GM21381 (cell line): ENCODE data around the gene RTCA.
"Not testable (repeated sequence)": the region's sequence is repeated elsewhere in the genome, so short reads cannot be mapped to it uniquely, and the experiment has no call there.

Source experiments
- ATAC-seq: cut with Tn5 transposase; IDR thresholded peaks from one replicate; pipeline ENCODE4 v1.9.1; 2021; ENCODE audit warnings: mild to moderate bottlenecking, moderate library complexity; ENCODE audit not compliant: unreplicated experiment

The RTCA gene

GRCh38 chr1:100256273-100256672 lies 9.7 kb upstream of the RTCA start:
- not testable (repeated sequence) for ATAC-seq

GRCh38 chr1:100258427-100258826 lies 7.6 kb upstream of the RTCA start:
- not testable (repeated sequence) for ATAC-seq

GRCh38 chr1:100261686-100262085 lies 4.3 kb upstream of the RTCA start:
- ATAC-seq, result no peak

- not testable (repeated sequence) for ATAC-seq
Observed at GRCh38 chr1:100264081-100264480, 1.9 kb upstream of the RTCA start.

- peak; percentile 25 for ATAC-seq
Observed at GRCh38 chr1:100265562-100265930, 470 bp upstream of the RTCA start.

GRCh38 chr1:100266741-100267140 lies 725 bp downstream of the RTCA start:
- ATAC-seq, result peak; percentile 11

GRCh38 chr1:100267284-100267683 lies 1.3 kb downstream of the RTCA start:
- ATAC-seq, result no peak

GRCh38 chr1:100268202-100268601 lies 2.2 kb downstream of the RTCA start:
- no peak for ATAC-seq

- ATAC-seq, result no peak
Observed at GRCh38 chr1:100277866-100278265, 11.8 kb downstream of the RTCA start.

- ATAC-seq, result no peak
Observed at GRCh38 chr1:100279358-100279923, 13.4 kb downstream of the RTCA start.

GRCh38 chr1:100279954-100280682 lies 14.1 kb downstream of the RTCA start:
- no peak for ATAC-seq

GRCh38 chr1:100284591-100284990 lies 18.6 kb downstream of the RTCA start:
- ATAC-seq, result no peak

- ATAC-seq, result no peak
Observed at GRCh38 chr1:100287162-100287561, 21.1 kb downstream of the RTCA start.

GRCh38 chr1:100290291-100290690 lies 24.3 kb downstream of the RTCA start:
- ATAC-seq, result no peak

- no peak for ATAC-seq
Observed at GRCh38 chr1:100292711-100293110, 26.7 kb downstream of the RTCA start.

GRCh38 chr1:100296140-100296539 lies 30.1 kb downstream of the RTCA start:
- no peak for ATAC-seq

GRCh38 chr1:100296997-100297396 lies 31.0 kb downstream of the RTCA start:
- not testable (repeated sequence) for ATAC-seq

GRCh38 chr1:100298512-100298911 lies 32.5 kb downstream of the RTCA start:
- ATAC-seq, result no peak

- no peak for ATAC-seq
Observed at GRCh38 chr1:100299521-100300222, 33.7 kb downstream of the RTCA start.

- no peak for ATAC-seq
Observed at GRCh38 chr1:100300691-100301090, 34.7 kb downstream of the RTCA start.

- no peak for ATAC-seq
Observed at GRCh38 chr1:100302739-100303138, 36.7 kb downstream of the RTCA start.

GRCh38 chr1:100304227-100304626 lies 38.2 kb downstream of the RTCA start:
- no peak for ATAC-seq
